Suprapubic skin (tissue), 4 donors: ENCODE data around the gene GFAP. TPM values are rescaled to one million over a fixed set of nuclear protein-coding genes. Genes with fewer than 3 reads are reported as not detected.

Source experiments
- DNase-seq, 2 donors: peaks; one replicate each; pipeline ENCODE4 v3.0.0-alpha.2; 2019; ENCODE audit warnings: low spot score in 2 of 2
- H3K27ac ChIP-seq: fragments of 200-600 bp; sonication (generic); one replicate; pipeline ENCODE4 v1.5.1; 2019
- H3K27me3 ChIP-seq: fragments of 200-600 bp; sonication (generic); one replicate; pipeline ENCODE4 v1.5.1; 2019
- H3K36me3 ChIP-seq: fragments of 200-600 bp; sonication (generic); one replicate; pipeline ENCODE4 v1.5.1; 2019
- H3K4me1 ChIP-seq: fragments of 200-600 bp; sonication (generic); one replicate; pipeline ENCODE4 v1.5.1; 2019
- H3K4me3 ChIP-seq: fragments of 200-600 bp; sonication (generic); one replicate; pipeline ENCODE4 v1.5.1; 2019; ENCODE audit warnings: mild to moderate bottlenecking
- H3K9me3 ChIP-seq: fragments of 200-600 bp; sonication (generic); one replicate; pipeline ENCODE4 v1.5.1; 2019
- EP300 ChIP-seq: sonication (generic); formaldehyde crosslinking; IDR thresholded peaks from one replicate; pipeline ENCODE4 v1.6.1; 2017; ENCODE audit warnings: antibody characterized with exemption
- POLR2A ChIP-seq, 2 donors: fragments of 450-650 bp; IDR thresholded peaks; one replicate each; pipeline ENCODE4 v1.6.1; 2017; ENCODE audit warnings: antibody characterized with exemption in 2 of 2, mild to moderate bottlenecking in 2 of 2, moderate library complexity in 2 of 2
- POLR2AphosphoS5 ChIP-seq, 3 donors: sonication (generic); formaldehyde crosslinking; IDR thresholded peaks; one replicate each; pipeline ENCODE4 v1.6.1; 2017; ENCODE audit warnings: antibody characterized with exemption in 3 of 3
- WGBS: methylation state at CpG from one replicate; pipeline ENCODE4 v1.1.5; 2018; 5-methylcytosine and 5-hydroxymethylcytosine counted together
- total RNA-seq, 4 donors: library from RNA; depleted of rRNA; stranded (reverse); fragments of >200 nt; gene quantifications; one replicate each; pipeline ENCODE4 v1.1.0, GENCODE V29; 2016
- TF ChIP-seq, protein P1 (sequence below), 2 donors: fragments of 200-600 bp in 1 of 2; fragments of 450-650 bp in 1 of 2; sonication (generic) in 1 of 2; IDR thresholded peaks; one replicate each; pipeline ENCODE4 v1.5.1; 2016 to 2019; ENCODE audit warnings: antibody characterized with exemption in 2 of 2, mild to moderate bottlenecking in 1 of 2, moderate library complexity in 1 of 2

GFAP gene
- total RNA-seq, 4 donors from 2014 or later, result 0.72 to 5.9 TPM; not detected in 2

DNA sequence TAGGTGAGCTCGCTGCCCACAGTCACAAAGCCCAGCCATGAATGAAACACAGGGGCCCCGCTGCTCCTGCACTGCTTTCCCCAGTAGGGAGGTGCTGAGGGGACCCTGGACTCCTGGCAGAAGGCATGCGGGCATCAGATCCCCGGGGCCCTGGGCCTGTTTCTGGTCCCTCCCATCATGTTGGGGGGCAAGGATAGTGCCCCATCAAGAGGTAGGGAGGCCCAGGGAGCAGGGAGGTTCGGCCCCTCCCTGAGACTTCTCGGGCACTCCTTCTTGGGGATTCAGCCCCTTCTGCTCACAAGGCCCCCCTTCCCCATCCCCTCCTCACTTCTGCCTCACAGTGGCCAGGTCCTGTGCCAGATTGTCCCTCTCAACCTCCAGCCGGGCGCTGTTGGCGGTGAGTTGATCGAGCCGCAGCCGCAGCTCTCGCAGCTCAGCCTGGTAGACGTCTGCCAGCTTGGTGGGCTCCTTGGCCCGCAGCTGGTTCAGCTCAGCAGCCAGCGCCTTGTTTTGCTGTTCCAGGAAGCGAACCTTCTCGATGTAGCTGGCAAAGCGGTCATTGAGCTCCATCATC is 515 bp downstream of the GFAP start:
- Histone ChIP-seq H3K9me3 (no peaks in the 10 kb centered on the region), H3K27me3 (peaks cover 23% of the 10 kb centered on the region), H3K36me3 (no peaks in the 10 kb centered on the region), H3K4me3 (no peak overlapping the region), H3K4me1 (peaks cover 32% of the 10 kb centered on the region), H3K27ac (no peak overlapping the region)
- no peak for DNase-seq
- WGBS, result 89% methylated on average over 10 of the region's 19 CpGs
- TF ChIP-seq, protein P1, sequence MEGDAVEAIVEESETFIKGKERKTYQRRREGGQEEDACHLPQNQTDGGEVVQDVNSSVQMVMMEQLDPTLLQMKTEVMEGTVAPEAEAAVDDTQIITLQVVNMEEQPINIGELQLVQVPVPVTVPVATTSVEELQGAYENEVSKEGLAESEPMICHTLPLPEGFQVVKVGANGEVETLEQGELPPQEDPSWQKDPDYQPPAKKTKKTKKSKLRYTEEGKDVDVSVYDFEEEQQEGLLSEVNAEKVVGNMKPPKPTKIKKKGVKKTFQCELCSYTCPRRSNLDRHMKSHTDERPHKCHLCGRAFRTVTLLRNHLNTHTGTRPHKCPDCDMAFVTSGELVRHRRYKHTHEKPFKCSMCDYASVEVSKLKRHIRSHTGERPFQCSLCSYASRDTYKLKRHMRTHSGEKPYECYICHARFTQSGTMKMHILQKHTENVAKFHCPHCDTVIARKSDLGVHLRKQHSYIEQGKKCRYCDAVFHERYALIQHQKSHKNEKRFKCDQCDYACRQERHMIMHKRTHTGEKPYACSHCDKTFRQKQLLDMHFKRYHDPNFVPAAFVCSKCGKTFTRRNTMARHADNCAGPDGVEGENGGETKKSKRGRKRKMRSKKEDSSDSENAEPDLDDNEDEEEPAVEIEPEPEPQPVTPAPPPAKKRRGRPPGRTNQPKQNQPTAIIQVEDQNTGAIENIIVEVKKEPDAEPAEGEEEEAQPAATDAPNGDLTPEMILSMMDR (IDR thresholded peaks at IDR 0.05), result no peak
- TF ChIP-seq EP300 (no peak), POLR2A (IDR thresholded peaks at IDR 0.05) (no peak), POLR2AphosphoS5 (IDR thresholded peaks at IDR 0.05) (no peak)

GRCh38 chr17:44914148-44914547 is 1.2 kb downstream of the GFAP start:
- no peak for TF ChIP-seq POLR2AphosphoS5 (IDR thresholded peaks at IDR 0.05)
- TF ChIP-seq POLR2A (IDR thresholded peaks at IDR 0.05), result no peak
- TF ChIP-seq, protein P1 (IDR thresholded peaks at IDR 0.05), result no peak
- no peak for TF ChIP-seq EP300
- Histone ChIP-seq H3K27me3 (peaks cover 23% of the 10 kb centered on the region), H3K4me1 (peaks cover 32% of the 10 kb centered on the region), H3K4me3 (no peak overlapping the region), H3K9me3 (no peaks in the 10 kb centered on the region), H3K36me3 (no peaks in the 10 kb centered on the region), H3K27ac (no peak overlapping the region)
- DNase-seq, result no peak
- 91% methylated on average over 4 of the region's 4 CpGs for WGBS

DNA sequence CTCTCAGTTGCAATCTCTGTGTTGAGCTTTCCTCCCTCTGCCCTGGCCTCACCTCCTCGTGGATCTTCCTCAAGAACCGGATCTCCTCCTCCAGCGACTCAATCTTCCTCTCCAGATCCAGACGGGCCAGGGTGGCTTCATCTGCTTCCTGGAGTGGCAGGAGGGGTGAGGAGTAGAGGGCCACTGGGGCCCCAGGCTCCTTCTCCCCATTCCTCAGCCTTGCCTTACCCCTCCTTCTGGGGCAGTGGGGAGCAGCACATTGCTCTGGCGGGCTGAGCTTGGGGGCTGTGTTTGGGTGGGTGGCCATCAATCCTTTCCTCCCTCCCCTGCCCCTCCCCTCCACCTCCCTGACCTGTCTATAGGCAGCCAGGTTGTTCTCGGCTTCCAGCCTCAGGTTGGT is 1.6 kb downstream of the GFAP start:
- Histone ChIP-seq H3K4me1 (peaks cover 32% of the 10 kb centered on the region), H3K4me3 (no peak overlapping the region), H3K27ac (no peak overlapping the region), H3K36me3 (no peaks in the 10 kb centered on the region), H3K27me3 (peaks cover 23% of the 10 kb centered on the region), H3K9me3 (no peaks in the 10 kb centered on the region)
- DNase-seq, result no peak
- WGBS, result 58% methylated on average over 6 of the region's 6 CpGs
- TF ChIP-seq EP300, result no peak
- TF ChIP-seq POLR2AphosphoS5 (IDR thresholded peaks at IDR 0.05), result no peak
- no peak for TF ChIP-seq POLR2A (IDR thresholded peaks at IDR 0.05)
- TF ChIP-seq, protein P1 (IDR thresholded peaks at IDR 0.05), result no peak

DNA sequence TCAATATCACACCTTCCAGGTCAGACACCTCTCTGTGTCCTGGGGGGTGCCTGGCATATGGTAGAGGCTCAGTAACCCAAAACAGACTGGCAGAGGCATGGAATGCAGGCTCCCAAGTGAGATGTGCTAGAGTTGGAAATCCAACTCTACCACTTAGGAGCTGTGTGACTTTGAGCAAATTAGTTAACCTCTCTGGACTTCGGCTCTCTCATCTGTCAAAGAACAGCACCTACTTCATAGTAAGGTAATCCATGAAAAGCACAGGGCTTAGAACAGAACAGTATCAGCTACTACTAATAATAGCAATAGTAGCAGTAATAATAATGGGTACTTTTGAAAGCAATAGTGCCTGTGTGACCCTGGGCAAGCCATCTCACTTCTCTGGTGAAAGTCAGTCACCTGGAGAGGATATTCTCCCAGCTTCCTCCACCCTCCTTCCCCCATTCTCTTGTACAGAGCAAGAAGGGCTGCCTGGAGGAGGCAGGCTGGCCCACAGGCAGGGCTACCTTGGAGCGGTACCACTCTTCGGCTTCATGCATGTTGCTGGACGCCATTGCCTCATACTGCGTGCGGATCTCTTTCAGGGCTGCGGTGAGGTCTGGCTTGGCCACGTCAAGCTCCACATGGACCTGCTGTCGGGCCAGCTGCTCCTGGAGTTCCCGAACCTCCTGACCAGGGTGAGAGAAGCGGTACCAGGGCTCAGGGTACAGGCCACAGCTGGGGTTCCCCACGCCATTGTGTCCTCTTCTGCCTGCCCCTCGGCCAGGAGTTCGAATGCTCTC is 2.3 kb downstream of the GFAP start:
- Histone ChIP-seq H3K4me1 (peaks cover 28% of the 10 kb centered on the region), H3K9me3 (no peaks in the 10 kb centered on the region), H3K27ac (no peak overlapping the region), H3K27me3 (peaks cover 23% of the 10 kb centered on the region), H3K36me3 (no peaks in the 10 kb centered on the region), H3K4me3 (no peak overlapping the region)
- TF ChIP-seq POLR2A (IDR thresholded peaks at IDR 0.05) (no peak), EP300 (no peak), POLR2AphosphoS5 (IDR thresholded peaks at IDR 0.05) (no peak)
- TF ChIP-seq, protein P1 (IDR thresholded peaks at IDR 0.05), result no peak
- DNase-seq, result no peak
- WGBS, result 90% methylated on average over 9 of the region's 14 CpGs
